ENCODE measurements around the gene MRLN.

The MRLN gene

DNA sequence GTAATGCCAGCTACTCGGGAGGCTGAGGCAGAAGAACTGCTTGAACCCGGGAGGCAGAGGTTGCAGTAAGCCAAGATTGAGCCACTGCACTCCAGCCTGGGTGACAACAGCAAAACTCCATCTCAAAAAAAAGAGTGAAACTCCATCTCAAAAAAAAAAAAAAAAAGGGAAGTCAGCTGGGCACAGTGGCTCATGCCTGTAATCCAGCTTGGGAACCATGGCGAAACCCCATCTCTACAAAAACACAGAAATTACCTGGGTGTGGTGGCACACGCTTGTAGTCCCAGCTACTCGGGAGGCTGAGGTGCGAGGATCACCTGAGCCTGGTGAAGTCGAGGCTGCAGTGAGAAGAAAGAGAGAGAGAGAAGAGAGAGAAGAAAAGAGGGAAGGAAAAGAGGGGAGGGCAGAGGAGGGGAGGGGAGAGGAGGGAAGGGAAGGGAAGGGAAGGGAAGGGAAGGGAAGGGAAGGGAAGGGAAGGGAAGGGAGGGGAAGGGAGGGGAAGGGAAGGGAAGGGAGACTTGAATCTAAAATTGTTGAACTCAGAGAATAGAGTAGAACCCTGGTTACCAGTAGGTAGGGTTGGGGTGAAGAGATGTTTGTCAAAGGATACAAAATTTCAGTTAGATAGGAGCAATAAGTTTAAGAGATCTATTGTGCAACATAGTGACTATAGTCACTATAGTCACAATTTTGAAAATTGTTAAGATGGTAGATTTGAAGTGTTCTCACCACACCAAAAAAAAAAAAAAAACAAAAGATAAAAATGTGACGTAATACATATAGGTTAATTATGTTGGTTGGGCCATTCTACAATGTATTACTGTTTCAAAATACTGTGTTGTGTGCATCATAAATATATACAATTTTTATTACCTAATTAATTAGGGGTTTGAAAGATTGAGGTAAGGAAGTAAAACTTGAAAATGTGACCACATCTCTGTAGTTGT, 46.1 kb downstream of the MRLN start:
- DNase-seq (ENCODE audit: low read depth in 1 of 2, low spot score in 1 of 2) = no peak

GRCh38 chr10:59705931-59706330, 47.3 kb downstream of the MRLN start:
- DNase-seq (ENCODE audit: low read depth in 1 of 2, low spot score in 1 of 2) = no peak

DNA sequence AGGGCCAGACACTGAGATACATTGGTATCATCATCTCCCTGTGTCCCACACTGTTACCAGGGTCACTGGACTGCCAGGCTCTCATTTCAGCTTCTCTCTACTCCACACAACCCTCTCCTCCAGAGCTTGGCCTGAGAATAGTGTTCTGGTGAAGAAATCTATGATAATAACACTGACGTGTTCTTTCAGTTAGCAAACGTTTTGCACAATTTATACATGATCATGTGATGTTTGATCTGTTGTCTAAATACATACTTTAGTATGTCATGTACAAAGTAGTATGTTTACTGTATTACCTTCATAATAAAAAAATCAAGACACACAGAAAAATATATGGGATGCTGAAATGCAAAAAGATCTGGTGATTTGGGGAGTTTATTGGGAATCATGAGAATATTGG, 48.6 kb downstream of the MRLN start:
- DNase-seq (ENCODE audit: low read depth in 1 of 2, low spot score in 1 of 2) = no peak

DNA sequence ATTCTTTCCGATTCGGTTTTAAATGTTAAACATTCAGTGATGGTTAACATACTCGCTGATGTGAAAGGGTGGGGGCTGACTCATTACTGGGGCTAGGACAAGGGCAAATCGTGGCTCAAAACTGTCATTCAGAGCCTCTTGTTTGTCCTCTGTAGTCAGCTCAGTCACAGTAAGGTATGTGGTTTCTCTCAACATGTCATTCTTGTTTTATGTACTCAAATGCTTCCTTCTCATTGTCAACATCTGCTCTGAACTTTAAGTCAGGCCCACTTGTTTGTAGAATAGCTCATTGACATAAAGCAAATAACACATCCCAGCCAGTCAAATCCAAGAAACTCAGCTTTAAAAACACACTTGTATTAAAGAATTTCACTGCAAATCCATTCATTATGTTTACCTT, 50.9 kb downstream of the MRLN start:
- no peak for DNase-seq (ENCODE audit: low read depth in 1 of 2, low spot score in 1 of 2)

GRCh38 chr10:59700709-59701108, 52.5 kb downstream of the MRLN start:
- DNase-seq (ENCODE audit: low read depth in 1 of 2, low spot score in 1 of 2) = no peak

DNA sequence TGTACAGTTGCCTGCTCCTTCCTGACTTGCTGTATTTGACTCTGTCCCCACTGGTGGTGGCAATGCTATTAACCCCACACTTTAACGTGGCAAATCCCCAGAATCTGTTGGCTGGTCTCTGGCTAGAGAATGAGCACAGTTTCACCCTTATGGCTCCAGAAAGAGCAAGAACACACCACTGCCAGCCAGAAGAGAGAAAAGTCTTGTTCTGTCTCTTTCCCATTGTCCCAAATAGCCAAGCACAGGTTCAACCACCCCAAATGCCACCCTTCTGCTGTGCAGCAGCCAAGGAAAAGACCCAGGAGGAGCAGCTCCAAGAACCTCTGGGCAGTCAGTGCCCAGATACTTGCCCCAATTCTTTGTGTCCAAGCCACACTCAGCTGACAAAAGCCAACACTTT, 54.9 kb downstream of the MRLN start:
- no peak for DNase-seq (ENCODE audit: low read depth in 1 of 2, low spot score in 1 of 2)

- DNase-seq (ENCODE audit: low read depth in 1 of 2, low spot score in 1 of 2) = no peak
These were observed 57.6 kb downstream of the MRLN start for GRCh38 chr10:59695637-59696036.

DNA sequence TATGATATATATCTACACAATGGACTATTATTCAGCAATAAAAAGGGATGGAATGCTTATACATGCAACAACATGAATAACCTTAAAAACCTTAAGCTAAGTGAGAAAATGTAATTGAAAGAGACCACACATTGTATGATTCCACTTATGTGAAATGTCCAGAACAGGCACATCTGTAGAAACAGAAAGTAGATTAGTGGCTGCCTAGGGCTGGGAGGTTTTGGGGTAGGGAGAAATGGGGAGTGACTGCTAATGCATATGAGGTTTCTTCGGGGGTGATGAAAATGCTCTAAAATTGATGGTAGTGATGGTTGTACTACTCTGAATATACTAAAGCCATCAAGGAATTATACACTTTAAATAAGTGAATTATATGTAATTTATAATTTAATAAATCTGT, 58.3 kb downstream of the MRLN start:
- DNase-seq (ENCODE audit: low read depth in 1 of 2, low spot score in 1 of 2) = no peak

DNA sequence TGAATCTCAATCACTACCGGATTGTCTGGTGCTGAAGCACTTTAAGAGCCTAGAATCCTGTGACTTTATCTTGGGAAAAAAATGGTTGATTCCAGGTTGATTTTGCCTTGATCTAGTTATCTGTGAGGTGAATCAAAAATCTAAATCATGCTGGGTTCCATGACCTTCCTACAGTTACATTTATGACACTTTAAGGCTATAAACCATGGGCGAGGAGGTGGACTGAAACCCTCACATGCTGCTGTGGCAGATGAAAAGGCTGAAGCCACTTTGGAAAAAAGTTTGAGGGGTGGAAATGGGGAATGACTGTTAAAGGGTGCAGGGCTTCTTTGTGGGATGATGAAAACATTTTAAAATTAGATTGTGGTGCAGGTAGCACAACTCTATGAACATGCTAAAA, 61.1 kb downstream of the MRLN start:
- no peak for DNase-seq (ENCODE audit: low read depth in 1 of 2, low spot score in 1 of 2)

- DNase-seq (ENCODE audit: low read depth in 1 of 2, low spot score in 1 of 2) = no peak
These were observed 64.3 kb downstream of the MRLN start for GRCh38 chr10:59688921-59689351.

GRCh38 chr10:59687657-59688056, 65.6 kb downstream of the MRLN start:
- DNase-seq (ENCODE audit: low read depth in 1 of 2, low spot score in 1 of 2) = no peak
